Erythroblast (primary cell): ENCODE data around the gene SPRTN.

Experiments
- GATA1 ChIP-seq: IDR thresholded peaks from 2 replicates; pipeline ENCODE4 v1.6.1; 2011; ENCODE audit warnings: low read depth, mild to moderate bottlenecking, control low read depth, low read length, moderate library complexity
- POLR2A ChIP-seq: IDR thresholded peaks from 2 replicates; pipeline ENCODE4 v1.6.1; 2011; ENCODE audit warnings: mild to moderate bottlenecking, low read length

DNA sequence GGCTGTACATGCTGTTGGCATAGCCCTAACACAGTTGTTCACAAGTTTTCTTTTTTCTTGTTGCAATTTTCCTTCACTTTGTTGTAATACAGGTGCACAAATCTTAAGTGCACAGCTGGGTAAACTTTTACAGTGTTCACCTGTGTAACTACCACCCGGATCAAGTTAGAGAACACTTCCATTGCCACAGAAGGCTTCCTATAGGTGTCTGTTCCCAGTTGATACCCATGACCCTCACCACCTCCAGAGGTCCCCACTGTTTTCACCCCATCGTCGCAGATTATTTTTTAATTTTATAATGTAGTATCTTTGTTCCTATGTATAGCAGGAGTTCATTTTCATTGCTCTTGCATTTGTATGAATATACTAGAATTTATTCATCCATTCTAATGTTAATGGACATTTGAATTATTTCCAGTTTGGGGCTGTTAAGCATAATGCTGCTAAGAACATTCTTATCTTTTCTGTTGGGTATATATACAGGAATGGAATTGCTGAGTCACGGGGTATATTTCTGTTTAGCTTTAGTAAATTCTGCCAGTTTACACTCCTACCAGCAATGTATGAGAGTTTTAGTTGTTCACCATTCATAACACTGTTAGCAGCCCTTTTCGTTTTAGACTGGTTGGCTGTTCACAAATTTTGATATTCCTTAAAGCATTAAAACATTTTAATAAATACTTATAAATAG is 16.4 kb downstream of the SPRTN start:
- no peak for TF ChIP-seq POLR2A
- TF ChIP-seq GATA1, result no peak
